Endodermal cell (in vitro differentiated cells): ENCODE data around the gene RUVBL2. TPM values are rescaled to one million over a fixed set of nuclear protein-coding genes. Genes with fewer than 3 reads are reported as not detected.

Experiments
- DNase-seq: peaks from one replicate; pipeline ENCODE4 v3.0.0-alpha.2; 2017
- H3K27ac ChIP-seq: 2 replicates; pipeline ENCODE4 v1.5.1; 2013; ENCODE audit warnings: mild to moderate bottlenecking, low read depth, low read length, moderate library complexity
- H3K27me3 ChIP-seq: 2 replicates; pipeline ENCODE4 v1.6.1; 2013; ENCODE audit warnings: mild to moderate bottlenecking, low read length, moderate library complexity; ENCODE audit not compliant: insufficient read depth, control insufficient read depth, poor library complexity, severe bottlenecking
- H3K36me3 ChIP-seq: 2 replicates; pipeline ENCODE4 v1.7.0; 2013; ENCODE audit warnings: mild to moderate bottlenecking, low read length, moderate library complexity; ENCODE audit not compliant: control insufficient read depth, insufficient read depth
- H3K4me1 ChIP-seq: one replicate; pipeline ENCODE4 v1.7.0; 2013; ENCODE audit warnings: low read length; ENCODE audit not compliant: control insufficient read depth, insufficient read depth
- H3K4me3 ChIP-seq: 2 replicates; pipeline ENCODE4 v1.5.1; 2013; ENCODE audit warnings: mild to moderate bottlenecking, low read length, moderate library complexity
- H3K9ac ChIP-seq: 2 replicates; pipeline ENCODE4 v1.6.1; 2013; ENCODE audit warnings: mild to moderate bottlenecking, low read length, moderate library complexity; ENCODE audit not compliant: poor library complexity, severe bottlenecking; ENCODE audit errors: extremely low read depth
- H3K9me3 ChIP-seq: 2 replicates; pipeline ENCODE4 v1.6.1; 2013; ENCODE audit warnings: mild to moderate bottlenecking, low read length, moderate library complexity; ENCODE audit not compliant: control insufficient read depth
- H3K27ac Mint-ChIP-seq: 2 replicates; pipeline ENCODE4 v1.8.0; 2020; ENCODE audit warnings: mixed read lengths
- H3K27me3 Mint-ChIP-seq: 2 replicates; pipeline ENCODE4 v1.8.0; 2021; ENCODE audit warnings: mild to moderate bottlenecking, mixed read lengths; ENCODE audit not compliant: insufficient read depth
- H3K36me3 Mint-ChIP-seq: 2 replicates; pipeline ENCODE4 v1.8.0; 2020; ENCODE audit warnings: low read depth, mixed read lengths
- H3K4me1 Mint-ChIP-seq: 2 replicates; pipeline ENCODE4 v1.8.0; 2020; ENCODE audit warnings: mixed read lengths
- H3K4me3 Mint-ChIP-seq: 2 replicates; pipeline ENCODE4 v1.8.0; 2020; ENCODE audit warnings: mild to moderate bottlenecking, moderate library complexity, mixed read lengths
- H3K9me3 Mint-ChIP-seq: 2 replicates; pipeline ENCODE4 v1.8.0; 2020; ENCODE audit warnings: mild to moderate bottlenecking, mixed read lengths
- WGBS, 2 experiments: methylation state at CpG; one replicate each; pipeline versions ENCODE4 v1.1.5 to v1.1.7; 2013; ENCODE audit warnings: missing lambda C conversion rate in 2 of 2, mixed read lengths in 1 of 2; ENCODE audit not compliant: insufficient coverage in 1 of 2, insufficient read length in 1 of 2; 5-methylcytosine and 5-hydroxymethylcytosine counted together
- total RNA-seq, 2 donors: library from RNA; stranded (reverse); fragmentation: NEBNext Ultra II Directional in 1 of 2; extraction: Animal tissue kit (Norgen Biotek cat#: 25700) in 1 of 2; gene quantifications; 2 replicates in 1 of 2; 3 replicates in 1 of 2; pipeline ENCODE4 v1.2.1, GENCODE V29; 2021
- TF ChIP-seq, protein P1 (sequence below): fragments of 200-600 bp; sonication (generic); conservative IDR thresholded peaks from 2 replicates; pipeline ENCODE4 v1.5.0; 2021; ENCODE audit warnings: antibody characterized with exemption, mild to moderate bottlenecking

The RUVBL2 gene
- total RNA-seq, 2 donors from 2014 or later: 101 to 112 TPM

- Mint-ChIP-seq H3K27me3 (peaks cover 2% of the 10 kb centered on the region), H3K9me3 (no peaks in the 10 kb centered on the region), H3K36me3 (peaks cover 47% of the 10 kb centered on the region), H3K4me3 (peak overlapping the region; percentile 100), H3K4me1 (peaks cover 18% of the 10 kb centered on the region), H3K27ac (peak overlapping the region; percentile 98)
- H3K27ac ChIP-seq: peak overlapping the region; percentile 75
- H3K4me3 ChIP-seq: peak overlapping the region; percentile 76
- peak overlapping the region; percentile 74 for H3K9ac ChIP-seq
- H3K4me1 ChIP-seq: peaks cover 14% of the 10 kb centered on the region
- no peak for DNase-seq
- H3K9me3 ChIP-seq: no peaks in the 10 kb centered on the region
- peaks cover 39% of the 10 kb centered on the region for H3K36me3 ChIP-seq
- no peaks in the 10 kb centered on the region for H3K27me3 ChIP-seq
- 30 to 38% methylated on average over 12 to 19 of the region's 19 CpGs for WGBS, 2 experiments
- TF ChIP-seq, protein P1, sequence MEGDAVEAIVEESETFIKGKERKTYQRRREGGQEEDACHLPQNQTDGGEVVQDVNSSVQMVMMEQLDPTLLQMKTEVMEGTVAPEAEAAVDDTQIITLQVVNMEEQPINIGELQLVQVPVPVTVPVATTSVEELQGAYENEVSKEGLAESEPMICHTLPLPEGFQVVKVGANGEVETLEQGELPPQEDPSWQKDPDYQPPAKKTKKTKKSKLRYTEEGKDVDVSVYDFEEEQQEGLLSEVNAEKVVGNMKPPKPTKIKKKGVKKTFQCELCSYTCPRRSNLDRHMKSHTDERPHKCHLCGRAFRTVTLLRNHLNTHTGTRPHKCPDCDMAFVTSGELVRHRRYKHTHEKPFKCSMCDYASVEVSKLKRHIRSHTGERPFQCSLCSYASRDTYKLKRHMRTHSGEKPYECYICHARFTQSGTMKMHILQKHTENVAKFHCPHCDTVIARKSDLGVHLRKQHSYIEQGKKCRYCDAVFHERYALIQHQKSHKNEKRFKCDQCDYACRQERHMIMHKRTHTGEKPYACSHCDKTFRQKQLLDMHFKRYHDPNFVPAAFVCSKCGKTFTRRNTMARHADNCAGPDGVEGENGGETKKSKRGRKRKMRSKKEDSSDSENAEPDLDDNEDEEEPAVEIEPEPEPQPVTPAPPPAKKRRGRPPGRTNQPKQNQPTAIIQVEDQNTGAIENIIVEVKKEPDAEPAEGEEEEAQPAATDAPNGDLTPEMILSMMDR: no peak
These were observed 29.3 kb upstream of the RUVBL2 start for GRCh38 chr19:48964205-48965039.

DNA sequence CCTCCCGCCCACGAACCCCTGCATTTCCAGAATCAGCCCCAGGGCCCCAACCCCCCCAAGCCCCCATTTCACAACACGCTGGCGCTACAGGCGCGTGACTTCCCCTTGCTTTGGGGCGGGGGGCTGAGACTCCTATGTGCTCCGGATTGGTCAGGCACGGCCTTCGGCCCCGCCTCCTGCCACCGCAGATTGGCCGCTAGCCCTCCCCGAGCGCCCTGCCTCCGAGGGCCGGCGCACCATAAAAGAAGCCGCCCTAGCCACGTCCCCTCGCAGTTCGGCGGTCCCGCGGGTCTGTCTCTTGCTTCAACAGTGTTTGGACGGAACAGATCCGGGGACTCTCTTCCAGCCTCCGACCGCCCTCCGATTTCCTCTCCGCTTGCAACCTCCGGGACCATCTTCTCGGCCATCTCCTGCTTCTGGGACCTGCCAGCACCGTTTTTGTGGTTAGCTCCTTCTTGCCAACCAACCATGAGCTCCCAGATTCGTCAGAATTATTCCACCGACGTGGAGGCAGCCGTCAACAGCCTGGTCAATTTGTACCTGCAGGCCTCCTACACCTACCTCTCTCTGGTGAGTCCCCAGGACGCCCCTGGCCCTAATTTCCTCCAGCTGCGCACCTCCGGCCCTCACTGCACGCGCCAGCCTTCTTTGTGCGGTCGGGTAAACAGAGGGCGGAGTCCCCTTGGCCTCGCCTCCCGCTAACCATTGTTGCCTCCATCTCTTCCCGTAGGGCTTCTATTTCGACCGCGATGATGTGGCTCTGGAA, 28.5 kb upstream of the RUVBL2 start, which contains the start of gene FTL:
TSS of gene FTL (plus strand) at position 270 of the 766 bp plus-strand sequence. CDS start at position 469, 199 bp downstream.
- Histone ChIP-seq H3K4me1 (peaks cover 14% of the 10 kb centered on the region), H3K27ac (peak within 1 kb of the TSS; percentile 91), H3K9me3 (no peaks in the 10 kb centered on the region), H3K36me3 (peaks cover 47% of the 10 kb centered on the region), H3K27me3 (no peaks in the 10 kb centered on the region), H3K9ac (peak within 1 kb of the TSS; percentile 93), H3K4me3 (peak within 1 kb of the TSS; percentile 84)
- TF ChIP-seq, protein P1: no peak
- peak within 1 kb of the TSS; percentile 100 for H3K4me3 Mint-ChIP-seq
- peaks cover 2% of the 10 kb centered on the region for H3K27me3 Mint-ChIP-seq
- peaks cover 52% of the 10 kb centered on the region for H3K36me3 Mint-ChIP-seq
- no peaks in the 10 kb centered on the region for H3K9me3 Mint-ChIP-seq
- peaks cover 18% of the 10 kb centered on the region for H3K4me1 Mint-ChIP-seq
- 0% methylated on average over 34 to 50 of the region's 52 CpGs for WGBS, 2 experiments
- H3K27ac Mint-ChIP-seq: peak within 1 kb of the TSS; percentile 98
- peak; percentile 98 for DNase-seq

DNA sequence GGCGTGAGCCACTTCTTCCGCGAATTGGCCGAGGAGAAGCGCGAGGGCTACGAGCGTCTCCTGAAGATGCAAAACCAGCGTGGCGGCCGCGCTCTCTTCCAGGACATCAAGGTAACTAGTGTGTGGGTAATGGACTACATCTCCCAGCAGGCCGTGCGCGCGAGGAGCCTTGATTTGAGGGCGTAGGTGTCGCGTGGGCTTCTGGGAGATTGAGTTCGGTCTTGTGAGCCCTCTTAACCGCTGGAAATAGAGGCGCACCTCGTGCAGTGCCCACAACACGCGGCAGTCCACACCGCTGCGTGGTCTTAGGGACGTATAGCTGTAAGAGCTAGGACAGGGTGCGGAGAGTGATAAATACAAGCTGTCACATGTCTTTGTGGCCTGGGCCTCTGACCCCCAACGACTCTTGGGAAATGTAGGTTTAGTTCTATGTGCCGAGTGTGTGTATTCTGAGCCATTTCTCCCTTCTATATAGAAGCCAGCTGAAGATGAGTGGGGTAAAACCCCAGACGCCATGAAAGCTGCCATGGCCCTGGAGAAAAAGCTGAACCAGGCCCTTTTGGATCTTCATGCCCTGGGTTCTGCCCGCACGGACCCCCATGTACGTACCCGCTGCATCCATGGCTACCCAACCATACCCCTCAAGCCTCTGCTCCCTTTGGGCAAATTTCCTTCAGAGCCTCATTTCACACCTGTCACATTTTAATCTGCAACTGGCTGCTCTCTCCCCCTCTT, 27.7 kb upstream of the RUVBL2 start:
- DNase-seq: peak; percentile 93
- Histone ChIP-seq H3K9me3 (no peaks in the 10 kb centered on the region), H3K4me1 (peaks cover 14% of the 10 kb centered on the region), H3K9ac (peak overlapping the region; percentile 93), H3K27me3 (no peaks in the 10 kb centered on the region), H3K36me3 (peaks cover 52% of the 10 kb centered on the region), H3K27ac (peak overlapping the region; percentile 91), H3K4me3 (peak overlapping the region; percentile 84)
- WGBS, 2 experiments: 15 to 60% methylated on average over 7 to 36 of the region's 36 CpGs
- peaks cover 2% of the 10 kb centered on the region for H3K27me3 Mint-ChIP-seq
- peaks cover 20% of the 10 kb centered on the region for H3K4me1 Mint-ChIP-seq
- H3K27ac Mint-ChIP-seq: peak overlapping the region; percentile 98
- H3K4me3 Mint-ChIP-seq: peak overlapping the region; percentile 100
- H3K36me3 Mint-ChIP-seq: peaks cover 56% of the 10 kb centered on the region
- TF ChIP-seq, protein P1: no peak
- no peaks in the 10 kb centered on the region for H3K9me3 Mint-ChIP-seq
